HG03565 (cell line): ENCODE data around the gene FAM120A.

Experiments
- ATAC-seq: cut with Tn5 transposase; IDR thresholded peaks from one replicate; pipeline ENCODE4 v1.9.1; 2021; ENCODE audit warnings: mild to moderate bottlenecking, moderate library complexity; ENCODE audit not compliant: unreplicated experiment

FAM120A gene

GRCh38 chr9:93470391-93470790, 18.9 kb downstream of the FAM120A start:
- ATAC-seq, result no peak

GRCh38 chr9:93471124-93471523, 19.6 kb downstream of the FAM120A start:
- ATAC-seq, result no peak

GRCh38 chr9:93473411-93473810, 21.9 kb downstream of the FAM120A start:
- no peak for ATAC-seq

GRCh38 chr9:93475108-93475507, 23.6 kb downstream of the FAM120A start:
- no peak for ATAC-seq

GRCh38 chr9:93475856-93476255, 24.4 kb downstream of the FAM120A start:
- no peak for ATAC-seq

GRCh38 chr9:93476924-93477323, 25.4 kb downstream of the FAM120A start:
- no peak for ATAC-seq

GRCh38 chr9:93477397-93477796, 25.9 kb downstream of the FAM120A start:
- ATAC-seq, result no peak

- no peak for ATAC-seq
Observed at GRCh38 chr9:93479726-93480125, 28.2 kb downstream of the FAM120A start.

- no peak for ATAC-seq
Observed at GRCh38 chr9:93480262-93480661, 28.8 kb downstream of the FAM120A start.

- ATAC-seq, result no peak
Observed at GRCh38 chr9:93480728-93481324, 29.3 kb downstream of the FAM120A start.

- no peak for ATAC-seq
Observed at GRCh38 chr9:93483497-93483896, 32.0 kb downstream of the FAM120A start.

GRCh38 chr9:93486268-93486667, 34.8 kb downstream of the FAM120A start:
- no peak for ATAC-seq

GRCh38 chr9:93488244-93488643, 36.8 kb downstream of the FAM120A start:
- ATAC-seq, result no peak

GRCh38 chr9:93491593-93492232, 40.2 kb downstream of the FAM120A start:
- ATAC-seq, result no peak

GRCh38 chr9:93492327-93492726, 40.8 kb downstream of the FAM120A start:
- no peak for ATAC-seq

GRCh38 chr9:93493949-93494348, 42.5 kb downstream of the FAM120A start:
- ATAC-seq, result no peak

GRCh38 chr9:93496285-93496684, 44.8 kb downstream of the FAM120A start:
- ATAC-seq, result no peak

GRCh38 chr9:93500571-93501298, 49.2 kb downstream of the FAM120A start:
- ATAC-seq, result no peak

GRCh38 chr9:93501406-93501805, 49.9 kb downstream of the FAM120A start:
- no peak for ATAC-seq

GRCh38 chr9:93503381-93503780, 51.9 kb downstream of the FAM120A start:
- ATAC-seq, result no peak

GRCh38 chr9:93505541-93506132, 54.2 kb downstream of the FAM120A start:
- ATAC-seq, result no peak

- no peak for ATAC-seq
Observed at GRCh38 chr9:93507768-93508167, 56.3 kb downstream of the FAM120A start.
